SU-DHL-6 (cell line): Measurements from ENCODE around the gene STIP1.

ENCODE experiments used
- CTCF ChIP-seq: fragments of 200-600 bp; sonication (generic); IDR thresholded peaks from one replicate; pipeline ENCODE4 v1.5.1; 2017; ENCODE audit warnings: antibody characterized with exemption, mild to moderate bottlenecking, low read length, moderate library complexity; ENCODE audit not compliant: insufficient read depth, poor library complexity, severe bottlenecking
- EZH2phosphoT487 ChIP-seq: fragments of 200-600 bp; sonication (generic), shearing (Covaris generic); conservative IDR thresholded peaks from 2 replicates; pipeline ENCODE4 v1.6.1; 2018; ENCODE audit warnings: mild to moderate bottlenecking, antibody characterized with exemption, low read length, moderate library complexity, mixed read lengths

GRCh38 chr11:64209563-64209843 is 23.5 kb downstream of the STIP1 start:
- TF ChIP-seq CTCF (no peak), EZH2phosphoT487 (no peak)
